Keratinocyte (primary cell): ENCODE results near the gene ACADSB.

ENCODE experiments used
- CTCF ChIP-seq, 3 experiments: IDR thresholded peaks in 1 of 3; conservative IDR thresholded peaks in 1 of 3; optimal IDR thresholded peaks in 1 of 3; 2 replicates in 2 of 3; 3 replicates in 1 of 3; pipeline versions ENCODE3 to v1.5.1; 2011; ENCODE audit warnings: low read length in 3 of 3, mild to moderate bottlenecking in 3 of 3, moderate library complexity in 2 of 3, control low read depth in 1 of 3, inconsistent platforms in 1 of 3; ENCODE audit not compliant: insufficient read depth in 2 of 3; ENCODE audit errors: extremely low read depth in 1 of 3
- EZH2 ChIP-seq: IDR thresholded peaks from one replicate; pipeline ENCODE4 v1.6.1; 2012; ENCODE audit warnings: inconsistent platforms, mild to moderate bottlenecking, low read length, moderate library complexity

GRCh38 chr10:123045961-123046731, 37.3 kb downstream of the ACADSB start:
- no peak for TF ChIP-seq CTCF (optimal IDR thresholded peaks at IDR 0.05 in 1 of 3, IDR thresholded peaks at IDR 0.05 in 1 of 3, conservative IDR thresholded peaks at IDR 0.05 in 1 of 3; ENCODE audit: extremely low read depth in 1 of 3, insufficient read depth in 2 of 3, low read length in 3 of 3)
- no peak for TF ChIP-seq EZH2
